Activated T-cell treated with anti-CD3 and anti-CD28 coated beads for 24 hours (primary cell): Measurements from ENCODE around the gene ASCC3.

Source experiments
- DNase-seq: peaks from one replicate; pipeline ENCODE4 v3.0.0-alpha.2; 2020; ENCODE audit warnings: low read depth

ASCC3 gene

GRCh38 chr6:100464903-100465700 lies 416.0 kb downstream of the ASCC3 start, which contains the start of gene SIM1:
Gene SIM1, minus strand, starts transcription at chr6:100464921. Its CDS starts 1,453 bp downstream, at chr6:100463468.
- DNase-seq, result no peak

GRCh38 chr6:100464162-100464851 lies 416.8 kb downstream of the ASCC3 start:
- no peak for DNase-seq

DNA sequence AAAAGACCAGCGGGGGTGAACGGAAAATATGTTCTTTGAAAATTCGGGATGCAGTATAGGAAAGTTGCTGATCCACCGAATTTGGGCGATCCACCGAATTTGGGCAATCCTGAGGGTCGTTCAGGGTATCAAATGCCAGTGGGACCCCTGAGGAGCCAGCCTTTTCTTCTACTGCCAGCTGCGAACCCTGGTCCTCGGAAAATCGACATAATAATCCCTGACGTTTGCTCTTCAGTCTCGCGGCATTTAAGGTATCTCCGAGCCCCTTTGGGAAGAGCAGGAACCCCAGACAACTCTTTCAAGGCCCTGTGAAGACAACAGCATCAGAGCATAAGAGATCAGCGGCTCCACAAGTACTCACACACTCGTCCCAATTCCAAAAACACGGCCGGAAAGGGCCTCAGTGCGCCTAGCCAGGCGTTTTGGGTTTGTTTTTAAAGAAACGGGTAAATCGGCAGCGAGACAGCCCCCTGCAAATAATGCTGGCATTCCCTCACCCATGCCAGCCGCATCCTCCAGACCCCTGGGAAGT lies 417.4 kb downstream of the ASCC3 start:
- DNase-seq, result no peak

GRCh38 chr6:100462706-100463629 lies 418.2 kb downstream of the ASCC3 start:
- DNase-seq, result no peak

- no peak for DNase-seq
These were observed 419.0 kb downstream of the ASCC3 start for GRCh38 chr6:100461917-100462705.

- no peak for DNase-seq
These were observed 419.7 kb downstream of the ASCC3 start for GRCh38 chr6:100461278-100461916.

- no peak for DNase-seq
These were observed 420.4 kb downstream of the ASCC3 start for GRCh38 chr6:100460650-100461204.

DNA sequence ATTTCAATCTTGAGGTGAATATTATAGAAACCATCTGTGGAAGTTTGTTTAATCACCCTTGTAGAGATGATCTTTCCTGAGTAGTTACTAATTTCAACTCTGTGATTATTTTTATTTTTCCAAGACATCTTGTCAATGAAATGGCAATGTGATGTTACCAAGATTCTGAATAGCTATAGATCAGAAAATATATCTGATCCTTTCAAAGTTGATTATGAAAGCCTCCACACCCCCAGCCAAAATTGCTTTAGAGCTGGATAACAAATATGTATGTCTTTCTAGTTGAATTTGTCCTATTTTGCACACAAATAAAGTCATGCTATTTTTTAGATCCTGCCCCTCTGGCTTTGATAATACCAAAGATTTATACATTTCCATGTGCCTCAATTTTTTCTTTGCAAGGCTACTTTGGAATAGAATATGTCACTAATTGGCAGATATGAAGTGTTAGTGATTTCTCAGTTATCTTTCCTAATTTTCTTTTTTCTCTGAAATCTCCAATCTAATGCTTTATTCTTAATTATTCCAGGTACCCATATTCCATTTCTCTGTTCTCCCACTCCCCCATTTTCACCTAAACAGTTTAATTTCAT lies 421.4 kb downstream of the ASCC3 start:
- DNase-seq, result no peak

DNA sequence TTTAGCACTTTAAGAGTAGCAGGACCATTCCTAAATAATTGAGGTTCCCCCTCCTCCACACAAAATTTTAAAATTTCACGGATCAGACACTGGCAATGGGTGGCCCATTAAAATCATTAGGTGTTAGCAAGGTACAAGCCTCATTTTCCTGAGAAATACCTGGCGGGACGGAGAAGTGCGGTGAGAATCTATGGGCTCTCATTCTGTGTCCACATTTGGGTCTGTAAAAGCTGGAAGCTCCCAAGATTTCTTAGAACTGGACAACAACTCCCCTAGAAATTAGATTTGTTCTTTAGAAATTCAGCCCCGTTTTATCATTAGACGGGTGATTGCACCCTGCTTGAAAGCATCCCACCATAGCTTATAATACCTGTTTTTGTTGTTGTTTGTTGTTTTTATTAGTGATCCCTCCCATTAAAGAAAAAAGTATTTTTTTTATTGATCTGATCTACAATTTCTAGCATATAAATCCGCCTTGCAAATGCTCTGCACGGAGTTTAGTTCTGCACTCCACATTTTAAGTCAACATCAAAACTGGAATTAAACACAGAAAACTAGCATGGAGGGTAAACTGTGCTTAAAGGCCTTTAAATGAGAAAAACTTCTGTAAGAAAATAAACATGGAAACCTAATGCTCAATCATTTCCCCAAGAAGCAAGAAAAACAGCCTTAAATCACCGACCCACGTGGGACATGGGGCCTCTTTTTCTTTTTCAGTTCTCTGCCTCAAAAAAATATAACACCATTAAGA lies 422.1 kb downstream of the ASCC3 start:
- DNase-seq, result no peak
